HCT116 (cell line): ENCODE measurements around the gene HLA-DRB1. TPM values are rescaled to one million over a fixed set of nuclear protein-coding genes. Genes with fewer than 3 reads are reported as not detected.

Experiments
- ATAC-seq: fragments of 200-7000 bp; cut with Tn5 transposase; 2 replicates; pipeline ENCODE4 v1.9.1; 2020; ENCODE audit warnings: mild to moderate bottlenecking, moderate library complexity
- BruUV-seq: library from RNA; stranded (reverse); fragments of 400-500 nt; replicated peaks from 2 replicates; lab custom pipeline; 2021; lab: Mats Ljungman, UMichigan
- CTCF ChIA-PET: fragments of 300-600 bp; sonication (Branson Sonifier 250); formaldehyde crosslinking; loops from one replicate; lab custom pipeline; 2021; ENCODE audit warnings: antibody characterized with exemption; lab: Charles Lee
- POLR2A ChIA-PET: fragments of 300-600, 350-600 bp; sonication (Branson Sonifier 250); formaldehyde crosslinking; loops from one replicate; lab custom pipeline; 2021; ENCODE audit warnings: antibody characterized with exemption; lab: Charles Lee
- RAD21 ChIA-PET, 2 experiments: fragments of 300-600 bp; sonication (Branson Sonifier 250); formaldehyde crosslinking; loops; one replicate each; lab custom pipeline; 2023; ENCODE audit warnings: low total read pairs in 2 of 2; ENCODE audit not compliant: uncharacterized antibody in 2 of 2, unreplicated experiment in 2 of 2, low non-redundant PET in 1 of 2; lab: Charles Lee
- DNase-seq: peaks from one replicate; pipeline ENCODE4 v3.0.0-alpha.2; 2010; ENCODE audit warnings: low read depth, low spot score
- H2AFZ ChIP-seq: fragments of 200-600 bp; shearing (Covaris generic), sonication (generic); 2 replicates; pipeline ENCODE4 v1.6.1; 2017; ENCODE audit warnings: low read depth, mixed run types, mixed read lengths, antibody characterized with exemption, low read length; ENCODE audit not compliant: poor library complexity, severe bottlenecking
- H3K27ac ChIP-seq: 2 replicates; pipeline ENCODE4 v1.5.1; 2012; ENCODE audit warnings: low read depth, low read length
- H3K27me3 ChIP-seq: fragments of 200-600 bp; sonication (generic); 2 replicates; pipeline ENCODE4 v1.6.1; 2016; ENCODE audit warnings: mixed run types, low read length, mixed read lengths; ENCODE audit not compliant: insufficient read depth
- H3K36me3 ChIP-seq, 2 experiments: fragments of 200-500 bp in 1 of 2; fragments of 200-600 bp in 1 of 2; sonication (Bioruptor generic) in 1 of 2; sonication (generic) in 1 of 2; 2 replicates each; pipeline versions ENCODE4 v1.5.1 to v1.6.1; 2014 to 2016; ENCODE audit warnings: low read length in 2 of 2, inconsistent platforms in 1 of 2, mixed read lengths in 1 of 2, mixed run types in 1 of 2; ENCODE audit not compliant: insufficient read depth in 2 of 2, control insufficient read depth in 1 of 2
- H3K4me1 ChIP-seq, 2 experiments: fragments of 200-600 bp in 1 of 2; sonication (generic) in 1 of 2; 2 replicates each; pipeline versions ENCODE4 v1.5.1 to v1.6.1; 2012 to 2017; ENCODE audit warnings: low read length in 2 of 2, inconsistent platforms in 1 of 2, mild to moderate bottlenecking in 1 of 2, mixed read lengths in 1 of 2, mixed run types in 1 of 2, moderate library complexity in 1 of 2; ENCODE audit not compliant: insufficient read depth in 2 of 2, control insufficient read depth in 1 of 2
- H3K4me2 ChIP-seq: fragments of 200-600 bp; sonication (generic); 2 replicates; pipeline ENCODE4 v1.6.1; 2017; ENCODE audit warnings: mixed run types, low read length, mixed read lengths
- H3K4me3 ChIP-seq, 2 experiments: fragments of 200-600 bp in 1 of 2; sonication (generic) in 1 of 2; replicated peaks in 1 of 2; 2 replicates each; pipeline ENCODE4 v1.5.1; 2011 to 2016; ENCODE audit warnings: low read length in 2 of 2, control low read depth in 1 of 2, low read depth in 1 of 2, mild to moderate bottlenecking in 1 of 2, mixed read lengths in 1 of 2, mixed run types in 1 of 2
- H3K79me2 ChIP-seq: fragments of 200-600 bp; sonication (generic); 2 replicates; pipeline ENCODE4 v1.6.1; 2017; ENCODE audit warnings: mild to moderate bottlenecking, mixed run types, low read length, moderate library complexity, mixed read lengths; ENCODE audit not compliant: insufficient read depth
- H3K9ac ChIP-seq: fragments of 200-600 bp; sonication (generic); 2 replicates; pipeline ENCODE4 v1.6.1; 2016; ENCODE audit warnings: low read length, mixed read lengths
- H3K9me2 ChIP-seq: fragments of 200-600 bp; sonication (generic), shearing (Covaris generic); 2 replicates; pipeline ENCODE4 v1.6.1; 2017; ENCODE audit warnings: mixed run types, mild to moderate bottlenecking, moderate library complexity; ENCODE audit not compliant: insufficient read depth
- H3K9me3 ChIP-seq, 2 experiments: fragments of 200-500 bp in 1 of 2; fragments of 200-600 bp in 1 of 2; sonication (Bioruptor generic) in 1 of 2; sonication (generic) in 1 of 2; 2 replicates each; pipeline ENCODE4 v1.6.1; 2014 to 2017; ENCODE audit warnings: low read length in 2 of 2, mixed read lengths in 2 of 2, inconsistent platforms in 1 of 2, low read depth in 1 of 2, mild to moderate bottlenecking in 1 of 2, mixed run types in 1 of 2, moderate library complexity in 1 of 2; ENCODE audit not compliant: control insufficient read depth in 1 of 2, insufficient read depth in 1 of 2
- H4K20me1 ChIP-seq: fragments of 200-600 bp; sonication (generic), shearing (Covaris generic); 2 replicates; pipeline ENCODE4 v1.6.1; 2017; ENCODE audit warnings: mixed run types, mild to moderate bottlenecking, moderate library complexity; ENCODE audit not compliant: insufficient read depth
- CEBPB ChIP-seq: IDR thresholded peaks from 2 replicates; pipeline ENCODE4 v1.6.1; 2012; ENCODE audit warnings: low read depth
- EGR1 ChIP-seq: IDR thresholded peaks from 2 replicates; pipeline ENCODE4 v1.6.1; 2012; ENCODE audit warnings: low read depth
- ELF1 ChIP-seq: IDR thresholded peaks from 2 replicates; pipeline ENCODE4 v1.6.1; 2012; ENCODE audit warnings: low read depth, borderline replicate concordance
- EZH2 ChIP-seq: fragments of 200-600 bp; sonication (generic); IDR thresholded peaks from 2 replicates; pipeline ENCODE4 v1.6.1; 2017; ENCODE audit warnings: antibody characterized with exemption, mixed run types
- EZH2phosphoT487 ChIP-seq: fragments of 200-600 bp; IDR thresholded peaks from 2 replicates; pipeline ENCODE4 v1.6.1; 2018; ENCODE audit warnings: antibody characterized with exemption, borderline replicate concordance
- FOSL1 ChIP-seq: IDR thresholded peaks from 2 replicates; pipeline ENCODE4 v1.6.1; 2012; ENCODE audit warnings: low read depth
- JUND ChIP-seq: IDR thresholded peaks from 2 replicates; pipeline ENCODE4 v1.6.1; 2012
- POLR2A ChIP-seq: IDR thresholded peaks from 2 replicates; pipeline ENCODE4 v1.7.0; 2011; ENCODE audit warnings: borderline replicate concordance; ENCODE audit not compliant: insufficient read depth, insufficient read length; ENCODE audit errors: extremely low read depth
- POLR2AphosphoS5 ChIP-seq: IDR thresholded peaks from 2 replicates; pipeline ENCODE4 v1.6.1; 2011; ENCODE audit warnings: mild to moderate bottlenecking, low read depth, low read length, moderate library complexity
- RAD21 ChIP-seq: IDR thresholded peaks from 2 replicates; pipeline ENCODE4 v1.6.1; 2012; ENCODE audit warnings: low read depth, mild to moderate bottlenecking
- SIN3A ChIP-seq: IDR thresholded peaks from 2 replicates; pipeline ENCODE4 v1.6.1; 2012; ENCODE audit warnings: low read depth
- SP1 ChIP-seq: IDR thresholded peaks from 2 replicates; pipeline ENCODE4 v1.6.1; 2012; ENCODE audit warnings: low read depth
- SRF ChIP-seq: IDR thresholded peaks from 2 replicates; pipeline ENCODE4 v1.6.1; 2012; ENCODE audit warnings: low read depth
- YY1 ChIP-seq: IDR thresholded peaks from 2 replicates; pipeline ENCODE4 v1.6.1; 2011; ENCODE audit warnings: low read length, low read depth, moderate library complexity, mild to moderate bottlenecking; ENCODE audit not compliant: insufficient replicate concordance; ENCODE audit errors: extremely low read depth
- ZNF274 ChIP-seq: fragments of 200-500 bp; sonication (Bioruptor generic); IDR thresholded peaks from 2 replicates; pipeline ENCODE4 v1.6.1; 2014; ENCODE audit warnings: mild to moderate bottlenecking, low read depth, low read length, inconsistent platforms
- intact Hi-C: fragments of 100-400 bp; cut with micrococcal nuclease; formaldehyde crosslinking; loops from 2 replicates; pipeline ENCODE4 v1.10.0; 2022
- total RNA-seq: library from RNA; stranded (reverse); gene quantifications from one replicate; pipeline ENCODE4 v1.2.1, GENCODE V29; 2021; ENCODE audit not compliant: unreplicated experiment
- TF ChIP-seq, protein P1 (sequence below): IDR thresholded peaks from 2 replicates; pipeline ENCODE4 v1.6.1; 2011; ENCODE audit warnings: mild to moderate bottlenecking, low read length, moderate library complexity; ENCODE audit not compliant: insufficient replicate concordance; ENCODE audit errors: extremely low read depth
- TF ChIP-seq, protein P2 (sequence below): IDR thresholded peaks from 2 replicates; pipeline ENCODE4 v1.6.1; 2012
- TF ChIP-seq, protein P3 (sequence below), 3 experiments: fragments of 200-600 bp in 1 of 3; sonication (generic) in 1 of 3; IDR thresholded peaks in 2 of 3; conservative IDR thresholded peaks in 1 of 3; 2 replicates each; pipeline ENCODE4 v1.5.1; 2012 to 2017; ENCODE audit warnings: low read depth in 2 of 3, low read length in 2 of 3, antibody characterized with exemption in 1 of 3, borderline replicate concordance in 1 of 3, control low read depth in 1 of 3, mild to moderate bottlenecking in 1 of 3, mixed read lengths in 1 of 3, mixed run types in 1 of 3, moderate library complexity in 1 of 3; ENCODE audit not compliant: insufficient read depth in 1 of 3
- TF ChIP-seq, protein P4 (sequence below): IDR thresholded peaks from 2 replicates; pipeline ENCODE4 v1.6.1; 2012; ENCODE audit warnings: low read depth
- TF ChIP-seq, protein P5 (sequence below): IDR thresholded peaks from 2 replicates; pipeline ENCODE4 v1.6.1; 2012

The HLA-DRB1 gene
- total RNA-seq, 1 experiment from 2014 or later, result 2.7 TPM

DNA sequence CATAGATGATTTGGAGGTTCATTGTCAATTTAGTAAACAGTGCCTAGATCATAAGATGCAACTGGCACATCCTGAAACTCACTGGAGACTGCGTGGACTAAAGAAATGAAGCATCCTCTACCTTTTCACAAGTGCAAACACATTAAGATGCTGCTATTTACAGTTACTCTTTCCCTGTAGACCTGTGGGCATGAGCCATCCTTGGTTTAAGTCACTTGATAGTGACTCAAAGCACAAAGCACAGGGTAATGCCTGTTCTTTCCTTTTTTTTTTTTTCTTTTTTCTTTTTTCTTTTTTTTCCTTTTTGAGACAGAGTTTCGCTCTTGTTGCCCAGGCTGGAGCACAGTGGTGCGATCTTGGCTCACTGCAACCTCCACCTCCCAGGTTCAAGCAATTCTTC lies 37.6 kb upstream of the HLA-DRB1 start:
- Histone ChIP-seq H4K20me1 (no peaks in the 10 kb centered on the region), H3K4me2 (no peak overlapping the region), H3K36me3 (no peaks in the 10 kb centered on the region), H3K79me2 (no peaks in the 10 kb centered on the region), H3K9me3 (no peaks in the 10 kb centered on the region), H3K27me3 (no peaks in the 10 kb centered on the region), H3K27ac (no peak overlapping the region)
- POLR2A ChIA-PET, result no interaction called here
- RAD21 ChIA-PET, result no interaction called here
- CTCF ChIA-PET, result no interaction called here
- no peak for TF ChIP-seq EGR1
- TF ChIP-seq CEBPB, result no peak
- no peak for TF ChIP-seq SIN3A
- no peak for TF ChIP-seq POLR2AphosphoS5
- TF ChIP-seq, protein P1, sequence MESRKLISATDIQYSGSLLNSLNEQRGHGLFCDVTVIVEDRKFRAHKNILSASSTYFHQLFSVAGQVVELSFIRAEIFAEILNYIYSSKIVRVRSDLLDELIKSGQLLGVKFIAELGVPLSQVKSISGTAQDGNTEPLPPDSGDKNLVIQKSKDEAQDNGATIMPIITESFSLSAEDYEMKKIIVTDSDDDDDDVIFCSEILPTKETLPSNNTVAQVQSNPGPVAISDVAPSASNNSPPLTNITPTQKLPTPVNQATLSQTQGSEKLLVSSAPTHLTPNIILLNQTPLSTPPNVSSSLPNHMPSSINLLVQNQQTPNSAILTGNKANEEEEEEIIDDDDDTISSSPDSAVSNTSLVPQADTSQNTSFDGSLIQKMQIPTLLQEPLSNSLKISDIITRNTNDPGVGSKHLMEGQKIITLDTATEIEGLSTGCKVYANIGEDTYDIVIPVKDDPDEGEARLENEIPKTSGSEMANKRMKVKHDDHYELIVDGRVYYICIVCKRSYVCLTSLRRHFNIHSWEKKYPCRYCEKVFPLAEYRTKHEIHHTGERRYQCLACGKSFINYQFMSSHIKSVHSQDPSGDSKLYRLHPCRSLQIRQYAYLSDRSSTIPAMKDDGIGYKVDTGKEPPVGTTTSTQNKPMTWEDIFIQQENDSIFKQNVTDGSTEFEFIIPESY, result no peak
- no peak for TF ChIP-seq JUND
- no peak for TF ChIP-seq SRF
- TF ChIP-seq, protein P2, sequence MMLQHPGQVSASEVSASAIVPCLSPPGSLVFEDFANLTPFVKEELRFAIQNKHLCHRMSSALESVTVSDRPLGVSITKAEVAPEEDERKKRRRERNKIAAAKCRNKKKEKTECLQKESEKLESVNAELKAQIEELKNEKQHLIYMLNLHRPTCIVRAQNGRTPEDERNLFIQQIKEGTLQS, result no peak
- TF ChIP-seq FOSL1, result no peak
- no peak for TF ChIP-seq YY1
- no peak for TF ChIP-seq POLR2A
- TF ChIP-seq, protein P3, sequence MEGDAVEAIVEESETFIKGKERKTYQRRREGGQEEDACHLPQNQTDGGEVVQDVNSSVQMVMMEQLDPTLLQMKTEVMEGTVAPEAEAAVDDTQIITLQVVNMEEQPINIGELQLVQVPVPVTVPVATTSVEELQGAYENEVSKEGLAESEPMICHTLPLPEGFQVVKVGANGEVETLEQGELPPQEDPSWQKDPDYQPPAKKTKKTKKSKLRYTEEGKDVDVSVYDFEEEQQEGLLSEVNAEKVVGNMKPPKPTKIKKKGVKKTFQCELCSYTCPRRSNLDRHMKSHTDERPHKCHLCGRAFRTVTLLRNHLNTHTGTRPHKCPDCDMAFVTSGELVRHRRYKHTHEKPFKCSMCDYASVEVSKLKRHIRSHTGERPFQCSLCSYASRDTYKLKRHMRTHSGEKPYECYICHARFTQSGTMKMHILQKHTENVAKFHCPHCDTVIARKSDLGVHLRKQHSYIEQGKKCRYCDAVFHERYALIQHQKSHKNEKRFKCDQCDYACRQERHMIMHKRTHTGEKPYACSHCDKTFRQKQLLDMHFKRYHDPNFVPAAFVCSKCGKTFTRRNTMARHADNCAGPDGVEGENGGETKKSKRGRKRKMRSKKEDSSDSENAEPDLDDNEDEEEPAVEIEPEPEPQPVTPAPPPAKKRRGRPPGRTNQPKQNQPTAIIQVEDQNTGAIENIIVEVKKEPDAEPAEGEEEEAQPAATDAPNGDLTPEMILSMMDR (IDR thresholded peaks at IDR 0.05 in 2 of 3, conservative IDR thresholded peaks at IDR 0.05 in 1 of 3; ENCODE audit: borderline replicate concordance in 1 of 3, insufficient read depth in 1 of 3, low read depth in 2 of 3, low read length in 2 of 3), result no peak
- no peak for TF ChIP-seq ELF1
- TF ChIP-seq SP1, result no peak
- no peak for TF ChIP-seq EZH2
- TF ChIP-seq, protein P4, sequence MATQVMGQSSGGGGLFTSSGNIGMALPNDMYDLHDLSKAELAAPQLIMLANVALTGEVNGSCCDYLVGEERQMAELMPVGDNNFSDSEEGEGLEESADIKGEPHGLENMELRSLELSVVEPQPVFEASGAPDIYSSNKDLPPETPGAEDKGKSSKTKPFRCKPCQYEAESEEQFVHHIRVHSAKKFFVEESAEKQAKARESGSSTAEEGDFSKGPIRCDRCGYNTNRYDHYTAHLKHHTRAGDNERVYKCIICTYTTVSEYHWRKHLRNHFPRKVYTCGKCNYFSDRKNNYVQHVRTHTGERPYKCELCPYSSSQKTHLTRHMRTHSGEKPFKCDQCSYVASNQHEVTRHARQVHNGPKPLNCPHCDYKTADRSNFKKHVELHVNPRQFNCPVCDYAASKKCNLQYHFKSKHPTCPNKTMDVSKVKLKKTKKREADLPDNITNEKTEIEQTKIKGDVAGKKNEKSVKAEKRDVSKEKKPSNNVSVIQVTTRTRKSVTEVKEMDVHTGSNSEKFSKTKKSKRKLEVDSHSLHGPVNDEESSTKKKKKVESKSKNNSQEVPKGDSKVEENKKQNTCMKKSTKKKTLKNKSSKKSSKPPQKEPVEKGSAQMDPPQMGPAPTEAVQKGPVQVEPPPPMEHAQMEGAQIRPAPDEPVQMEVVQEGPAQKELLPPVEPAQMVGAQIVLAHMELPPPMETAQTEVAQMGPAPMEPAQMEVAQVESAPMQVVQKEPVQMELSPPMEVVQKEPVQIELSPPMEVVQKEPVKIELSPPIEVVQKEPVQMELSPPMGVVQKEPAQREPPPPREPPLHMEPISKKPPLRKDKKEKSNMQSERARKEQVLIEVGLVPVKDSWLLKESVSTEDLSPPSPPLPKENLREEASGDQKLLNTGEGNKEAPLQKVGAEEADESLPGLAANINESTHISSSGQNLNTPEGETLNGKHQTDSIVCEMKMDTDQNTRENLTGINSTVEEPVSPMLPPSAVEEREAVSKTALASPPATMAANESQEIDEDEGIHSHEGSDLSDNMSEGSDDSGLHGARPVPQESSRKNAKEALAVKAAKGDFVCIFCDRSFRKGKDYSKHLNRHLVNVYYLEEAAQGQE, result no peak
- TF ChIP-seq RAD21, result no peak
- no peak for TF ChIP-seq EZH2phosphoT487
- TF ChIP-seq, protein P5, sequence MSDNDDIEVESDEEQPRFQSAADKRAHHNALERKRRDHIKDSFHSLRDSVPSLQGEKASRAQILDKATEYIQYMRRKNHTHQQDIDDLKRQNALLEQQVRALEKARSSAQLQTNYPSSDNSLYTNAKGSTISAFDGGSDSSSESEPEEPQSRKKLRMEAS, result no peak
- no peak for TF ChIP-seq ZNF274
- TF ChIP-seq, all 23 proteins: peak for 0
- ATAC-seq (no peak), DNase-seq (no peak)
- intact Hi-C loops, result no loop called here
- H3K9me2 ChIP-seq, result no peaks in the 10 kb centered on the region
- H2AFZ ChIP-seq, result no peak overlapping the region
- no peaks in the 10 kb centered on the region for H3K4me1 ChIP-seq
- no TSS peak for BruUV-seq
- no peak overlapping the region for H3K4me3 ChIP-seq
- H3K9ac ChIP-seq, result no peak overlapping the region
